ENCODE data around the gene GTF3C1.
"Not testable (repeated sequence)": the region's sequence is repeated elsewhere in the genome, so short reads cannot be mapped to it uniquely, and the experiment has no call there.

GRCh38 chr16:27435146-27435545 is 114.6 kb downstream of the GTF3C1 start:
- TF ChIP-seq CTCF, MYC (IDR thresholded peaks at IDR 0.05; ENCODE audit: low read depth, low read length): not testable (repeated sequence)

All from NB4 (cell line).